DMS 273 treated with DMSO at 0.1 percent for 48 hours (cell line): ENCODE data around the gene SNRNP40.
"Not testable (repeated sequence)": the region's sequence is repeated elsewhere in the genome, so short reads cannot be mapped to it uniquely, and the experiment has no call there.

Experiments used
- DNase-seq: peaks from one replicate; lab custom pipeline; 2025; lab: John Stamatoyannopoulos, UW

Gene SNRNP40

GRCh38 chr1:31296486-31297276 is at the start of gene SNRNP40, which contains the start of gene ZCCHC17:
Gene SNRNP40, minus strand, starts transcription at chr1:31296788. Its CDS starts 37 bp downstream, at chr1:31296751.
Gene ZCCHC17, plus strand, starts transcription at chr1:31297032. Its CDS starts 13,067 bp downstream, at chr1:31310099.
- DNase-seq = peak; percentile 99

GRCh38 chr1:31345635-31346034 is 49.0 kb upstream of the SNRNP40 start:
- no peak for DNase-seq

- no peak for DNase-seq
Measured at GRCh38 chr1:31344503-31344902, 47.9 kb upstream of the SNRNP40 start.

- no peak for DNase-seq
Measured at GRCh38 chr1:31336687-31337467, 40.3 kb upstream of the SNRNP40 start.

- DNase-seq = peak; percentile 62
Measured at GRCh38 chr1:31335007-31335406, 38.4 kb upstream of the SNRNP40 start.

GRCh38 chr1:31327381-31327780 is 30.8 kb upstream of the SNRNP40 start:
- no peak for DNase-seq

- DNase-seq = no peak
Measured at GRCh38 chr1:31326461-31326860, 29.9 kb upstream of the SNRNP40 start.

- DNase-seq = no peak
Measured at GRCh38 chr1:31324992-31325391, 28.4 kb upstream of the SNRNP40 start.

GRCh38 chr1:31324093-31324492 is 27.5 kb upstream of the SNRNP40 start:
- DNase-seq = no peak

GRCh38 chr1:31318146-31318545 is 21.6 kb upstream of the SNRNP40 start:
- DNase-seq = no peak

- no peak for DNase-seq
Measured at GRCh38 chr1:31315902-31316301, 19.3 kb upstream of the SNRNP40 start.

GRCh38 chr1:31310198-31310597 is 13.6 kb upstream of the SNRNP40 start:
- no peak for DNase-seq

GRCh38 chr1:31308036-31308435 is 11.4 kb upstream of the SNRNP40 start:
- DNase-seq = no peak

- DNase-seq = no peak
Measured at GRCh38 chr1:31306278-31306677, 9.7 kb upstream of the SNRNP40 start.

GRCh38 chr1:31302709-31303441 is 6.3 kb upstream of the SNRNP40 start:
- DNase-seq = no peak

GRCh38 chr1:31300193-31300592 is 3.6 kb upstream of the SNRNP40 start:
- DNase-seq = no peak

- no peak for DNase-seq
Measured at GRCh38 chr1:31299365-31299764, 2.8 kb upstream of the SNRNP40 start.

- DNase-seq = no peak
Measured at GRCh38 chr1:31297277-31298247, 974 bp upstream of the SNRNP40 start.

- no peak for DNase-seq
Measured at GRCh38 chr1:31295874-31296485, 608 bp downstream of the SNRNP40 start.

- DNase-seq = no peak
Measured at GRCh38 chr1:31289021-31289420, 7.6 kb downstream of the SNRNP40 start.

GRCh38 chr1:31287791-31288190 is 8.8 kb downstream of the SNRNP40 start:
- DNase-seq = not testable (repeated sequence)
